ENCODE measurements around the gene TANGO2. TPM values are rescaled to one million over a fixed set of nuclear protein-coding genes. Genes with fewer than 3 reads are reported as not detected.

TANGO2 gene
- total and polyA plus RNA-seq, 9 of the 15 experiments (the other 6 are each of a cell fraction or from before 2014, with no cell fraction given) = 15.5 to 94.9 (median 70.1) TPM

GRCh38 chr22:20013382-20013871 is 7.5 kb upstream of the TANGO2 start (continued):
- no peak for TF ChIP-seq SP2 (IDR thresholded peaks at IDR 0.05; ENCODE audit: extremely low read depth, low read depth, low read length, poor library complexity, severe bottlenecking)
- no peak for TF ChIP-seq EGR1 (conservative IDR thresholded peaks at IDR 0.05)
- peak; percentile 73; the same call in 1 of the 2 replicates for TF ChIP-seq KLF13 (tag; IDR thresholded peaks at IDR 0.05; ENCODE audit: borderline replicate concordance, low read depth)
- peak; percentile 69 for TF ChIP-seq WHSC1 (IDR thresholded peaks at IDR 0.05; ENCODE audit: low read length)
- TF ChIP-seq ZNF384 (IDR thresholded peaks at IDR 0.05; ENCODE audit: low read depth, low read length) = peak; percentile 49; the same call in 1 of the 2 replicates
- no peak for TF ChIP-seq SIN3B (IDR thresholded peaks at IDR 0.05; ENCODE audit: low read depth)
- peak; percentile 42 for TF ChIP-seq MAFK (IDR thresholded peaks at IDR 0.05; ENCODE audit: low read length)
- TF ChIP-seq GABPB2 (CRISPR knock-in tag; conservative IDR thresholded peaks at IDR 0.05) = no peak; the same call in 1 of the 2 replicates
- TF ChIP-seq FOXA1 (IDR thresholded peaks at IDR 0.05; ENCODE audit: borderline replicate concordance) = no peak
- TF ChIP-seq ZNF740 (CRISPR knock-in tag; IDR thresholded peaks at IDR 0.05) = no peak
- TF ChIP-seq ZNF740 (tag; IDR thresholded peaks at IDR 0.05) = no peak
- TF ChIP-seq CTBP1 (IDR thresholded peaks at IDR 0.05; ENCODE audit: borderline replicate concordance) = no peak
- no peak for TF ChIP-seq HNRNPH1 (optimal IDR thresholded peaks at IDR 0.05; ENCODE audit: low read depth, low read length)
- TF ChIP-seq SAP30 (IDR thresholded peaks at IDR 0.05; ENCODE audit: borderline replicate concordance, insufficient read depth, low read depth, low read length, poor library complexity, severe bottlenecking) = peak; percentile 15
- TF ChIP-seq ZNF280A (IDR thresholded peaks at IDR 0.05; ENCODE audit: low read depth, partially characterized antibody) = no peak
- TF ChIP-seq PRMT5 (CRISPR knock-in tag; IDR thresholded peaks at IDR 0.05) = no peak
- TF ChIP-seq ZFPM2 (CRISPR knock-in tag; IDR thresholded peaks at IDR 0.05) = peak; percentile 74; the same call in 1 of the 2 replicates
- no peak for TF ChIP-seq TEAD1 (CRISPR knock-in tag; IDR thresholded peaks at IDR 0.05)
- peak; percentile 75; the same call in 1 of the 2 replicates for TF ChIP-seq ERF (CRISPR knock-in tag; IDR thresholded peaks at IDR 0.05)
- TF ChIP-seq, protein P1, sequence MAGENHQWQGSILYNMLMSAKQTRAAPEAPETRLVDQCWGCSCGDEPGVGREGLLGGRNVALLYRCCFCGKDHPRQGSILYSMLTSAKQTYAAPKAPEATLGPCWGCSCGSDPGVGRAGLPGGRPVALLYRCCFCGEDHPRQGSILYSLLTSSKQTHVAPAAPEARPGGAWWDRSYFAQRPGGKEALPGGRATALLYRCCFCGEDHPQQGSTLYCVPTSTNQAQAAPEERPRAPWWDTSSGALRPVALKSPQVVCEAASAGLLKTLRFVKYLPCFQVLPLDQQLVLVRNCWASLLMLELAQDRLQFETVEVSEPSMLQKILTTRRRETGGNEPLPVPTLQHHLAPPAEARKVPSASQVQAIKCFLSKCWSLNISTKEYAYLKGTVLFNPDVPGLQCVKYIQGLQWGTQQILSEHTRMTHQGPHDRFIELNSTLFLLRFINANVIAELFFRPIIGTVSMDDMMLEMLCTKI (IDR thresholded peaks at IDR 0.05; ENCODE audit: partially characterized antibody) = no peak
- TF ChIP-seq SMC3 (conservative IDR thresholded peaks at IDR 0.05; ENCODE audit: insufficient read depth, low read depth, low read length) = peak; percentile 98
- no peak for TF ChIP-seq DACH1 (IDR thresholded peaks at IDR 0.05; ENCODE audit: partially characterized antibody)
- no peak for TF ChIP-seq JUNB (CRISPR knock-in tag; conservative IDR thresholded peaks at IDR 0.05)
- TF ChIP-seq TAF15 (IDR thresholded peaks at IDR 0.05; ENCODE audit: low read depth, low read length) = no peak
- TF ChIP-seq SREBF2 (CRISPR knock-in tag; IDR thresholded peaks at IDR 0.05) = no peak
- TF ChIP-seq ZNF766 (CRISPR knock-in tag; conservative IDR thresholded peaks at IDR 0.05) = no peak
- TF ChIP-seq KDM4B (IDR thresholded peaks at IDR 0.05; ENCODE audit: borderline replicate concordance in 2 of 2, low read depth in 1 of 2) = no peak

Measured in K562 (cell line).